ENCODE measurements around the gene FOXP1.
A peak's percentile ranks its signal among the peaks of the same experiment; 100 is the strongest.

The FOXP1 gene

DNA sequence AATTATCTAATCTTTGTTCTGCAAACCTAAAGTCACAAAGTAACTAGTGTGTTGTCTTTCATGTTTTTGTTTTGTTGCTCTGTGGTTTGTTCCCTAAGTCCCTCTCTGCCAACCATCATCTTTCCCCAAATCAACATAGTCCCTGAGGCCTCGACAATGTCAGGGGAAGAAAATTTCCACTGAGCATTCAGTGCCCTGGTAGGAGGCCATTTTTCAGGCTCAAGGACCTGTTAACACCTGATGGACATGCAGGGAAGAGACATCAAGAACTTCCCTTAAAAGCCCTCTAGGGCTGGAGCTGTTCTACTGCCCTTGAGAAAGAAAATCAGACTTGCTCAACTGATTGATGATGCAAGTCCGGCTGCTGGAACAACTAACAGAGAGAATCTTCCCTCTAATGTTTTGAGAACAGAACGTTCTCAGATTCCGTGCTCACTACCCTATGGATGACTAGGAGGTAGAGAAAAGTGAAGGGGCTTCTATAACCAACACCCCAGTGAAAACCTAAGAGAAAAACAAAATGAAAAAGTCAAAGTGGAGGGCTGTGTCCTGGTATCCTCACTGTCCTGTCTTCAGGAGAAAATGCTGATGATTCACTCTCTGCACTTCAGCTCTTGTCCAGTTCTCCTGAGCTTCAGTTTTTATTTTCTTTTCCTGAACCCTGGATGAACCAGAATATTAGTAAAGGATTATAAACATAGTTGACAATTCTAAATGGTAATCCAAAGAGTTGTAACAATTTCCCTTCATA is 373.1 kb downstream of the FOXP1 start:
- H3K4me3 ChIP-seq (ENCODE audit: control insufficient read depth, low read depth, low read length), result no peak overlapping the region
- DNase-seq (ENCODE audit: low read depth), result peak; percentile 87
- TF ChIP-seq, protein P1, sequence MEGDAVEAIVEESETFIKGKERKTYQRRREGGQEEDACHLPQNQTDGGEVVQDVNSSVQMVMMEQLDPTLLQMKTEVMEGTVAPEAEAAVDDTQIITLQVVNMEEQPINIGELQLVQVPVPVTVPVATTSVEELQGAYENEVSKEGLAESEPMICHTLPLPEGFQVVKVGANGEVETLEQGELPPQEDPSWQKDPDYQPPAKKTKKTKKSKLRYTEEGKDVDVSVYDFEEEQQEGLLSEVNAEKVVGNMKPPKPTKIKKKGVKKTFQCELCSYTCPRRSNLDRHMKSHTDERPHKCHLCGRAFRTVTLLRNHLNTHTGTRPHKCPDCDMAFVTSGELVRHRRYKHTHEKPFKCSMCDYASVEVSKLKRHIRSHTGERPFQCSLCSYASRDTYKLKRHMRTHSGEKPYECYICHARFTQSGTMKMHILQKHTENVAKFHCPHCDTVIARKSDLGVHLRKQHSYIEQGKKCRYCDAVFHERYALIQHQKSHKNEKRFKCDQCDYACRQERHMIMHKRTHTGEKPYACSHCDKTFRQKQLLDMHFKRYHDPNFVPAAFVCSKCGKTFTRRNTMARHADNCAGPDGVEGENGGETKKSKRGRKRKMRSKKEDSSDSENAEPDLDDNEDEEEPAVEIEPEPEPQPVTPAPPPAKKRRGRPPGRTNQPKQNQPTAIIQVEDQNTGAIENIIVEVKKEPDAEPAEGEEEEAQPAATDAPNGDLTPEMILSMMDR (conservative IDR thresholded peaks at IDR 0.05; ENCODE audit: control insufficient read depth, insufficient read depth, low read depth, low read length), result peak; percentile 33

DNA sequence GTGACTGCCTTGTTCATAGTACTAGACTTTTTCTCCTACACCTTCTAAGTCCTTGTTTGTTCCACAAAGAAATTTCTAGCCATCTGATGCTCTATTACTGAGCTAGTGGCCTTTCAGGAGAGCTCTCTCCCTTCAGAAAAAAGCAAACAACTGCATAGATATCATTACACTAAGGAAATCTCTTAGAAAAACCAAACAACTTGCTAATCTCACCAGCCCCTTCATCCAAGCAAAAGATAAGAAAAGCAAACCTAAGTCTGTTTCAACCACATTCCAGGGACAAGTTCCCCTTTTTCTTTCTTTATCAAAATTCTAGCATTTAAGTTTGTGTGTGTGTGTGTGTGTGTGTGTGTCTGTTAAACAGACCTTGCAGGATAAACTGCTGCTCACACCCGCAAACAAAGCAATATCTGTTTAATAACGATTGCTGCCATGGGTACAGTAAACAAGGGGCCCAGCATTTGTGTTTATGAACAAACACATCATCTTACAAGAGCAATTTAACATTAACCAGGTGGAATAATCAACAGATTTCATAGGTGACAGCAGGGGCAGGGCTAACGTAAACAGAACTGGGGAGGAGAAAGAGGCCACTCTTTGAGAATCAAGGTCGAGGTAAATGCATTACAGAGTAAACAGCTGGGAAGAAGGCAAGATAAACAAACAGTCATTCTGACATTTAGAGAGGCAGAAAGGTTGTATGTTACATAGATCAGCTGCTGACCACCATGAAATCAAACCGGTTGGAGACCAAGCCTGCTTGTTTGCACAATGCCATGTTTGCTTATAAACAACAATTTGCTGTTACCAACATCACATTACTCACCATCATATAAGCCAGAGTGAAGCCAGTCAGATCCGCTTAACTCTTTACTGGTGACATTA is 375.1 kb downstream of the FOXP1 start:
- H3K4me3 ChIP-seq (ENCODE audit: control insufficient read depth, low read depth, low read length), result no peak overlapping the region
- TF ChIP-seq, protein P1 (conservative IDR thresholded peaks at IDR 0.05; ENCODE audit: control insufficient read depth, insufficient read depth, low read depth, low read length), result no peak
- no peak for DNase-seq (ENCODE audit: low read depth)

DNA sequence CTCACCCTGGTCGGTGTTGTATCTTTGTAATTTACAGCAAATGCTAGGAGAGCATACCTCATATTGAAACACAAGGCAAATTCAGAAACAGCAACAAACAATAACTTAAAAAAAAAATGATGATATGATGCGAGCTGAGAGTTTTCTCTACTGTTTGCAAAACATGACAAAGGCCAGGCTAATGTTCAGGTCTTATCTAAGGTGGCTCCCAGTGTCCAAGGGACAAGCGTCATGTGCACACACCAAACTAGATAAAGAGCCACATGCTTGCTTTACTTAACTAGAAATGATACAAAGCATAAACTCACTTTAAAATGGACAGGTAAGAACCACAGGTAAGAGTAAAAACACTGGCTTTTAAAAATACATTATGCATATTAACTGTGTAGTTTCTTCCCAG is 375.9 kb downstream of the FOXP1 start:
- TF ChIP-seq, protein P1 (conservative IDR thresholded peaks at IDR 0.05; ENCODE audit: control insufficient read depth, insufficient read depth, low read depth, low read length), result no peak
- H3K4me3 ChIP-seq (ENCODE audit: control insufficient read depth, low read depth, low read length), result no peak overlapping the region
- DNase-seq (ENCODE audit: low read depth), result no peak

DNA sequence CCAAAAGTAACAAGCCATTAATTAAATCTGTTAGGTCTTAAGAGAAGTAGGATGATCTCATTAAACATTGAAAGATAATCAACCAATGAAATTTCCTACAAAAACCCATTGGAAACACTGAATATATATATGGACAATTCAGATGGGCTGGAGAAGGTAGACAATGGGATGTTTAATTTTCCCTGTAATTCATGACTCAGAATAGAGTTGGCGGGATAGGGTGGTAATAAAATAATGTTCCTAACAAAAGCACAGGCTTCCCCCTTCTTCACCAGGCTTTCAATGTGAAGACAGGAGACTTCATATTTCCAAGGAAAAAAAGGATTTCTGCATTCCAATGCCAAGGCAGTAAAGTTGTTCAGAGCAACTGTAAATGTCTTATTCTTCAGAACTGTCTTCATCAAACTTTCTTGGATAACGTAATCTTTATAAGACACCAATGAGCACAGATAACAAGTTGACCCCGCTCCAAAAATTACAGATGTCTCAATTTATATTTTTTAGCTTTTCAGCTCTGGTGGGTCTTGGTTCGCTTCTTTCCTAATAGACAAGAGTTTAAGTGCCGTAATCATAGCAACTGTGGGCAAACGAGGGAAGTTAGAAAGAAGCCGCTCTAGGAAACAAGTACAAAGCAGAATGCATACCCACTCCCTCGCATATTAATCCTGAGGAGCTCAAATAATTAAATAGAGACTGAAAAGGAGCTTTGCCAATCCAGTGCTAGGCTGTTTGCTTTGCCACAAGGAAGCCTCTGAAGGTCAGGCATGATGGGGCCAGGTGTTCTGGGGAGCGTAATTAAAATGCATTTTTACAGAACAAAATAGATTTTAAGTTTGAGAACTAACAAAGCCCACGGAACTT is 377.0 kb downstream of the FOXP1 start:
- TF ChIP-seq, protein P1 (conservative IDR thresholded peaks at IDR 0.05; ENCODE audit: control insufficient read depth, insufficient read depth, low read depth, low read length), result no peak

DNA sequence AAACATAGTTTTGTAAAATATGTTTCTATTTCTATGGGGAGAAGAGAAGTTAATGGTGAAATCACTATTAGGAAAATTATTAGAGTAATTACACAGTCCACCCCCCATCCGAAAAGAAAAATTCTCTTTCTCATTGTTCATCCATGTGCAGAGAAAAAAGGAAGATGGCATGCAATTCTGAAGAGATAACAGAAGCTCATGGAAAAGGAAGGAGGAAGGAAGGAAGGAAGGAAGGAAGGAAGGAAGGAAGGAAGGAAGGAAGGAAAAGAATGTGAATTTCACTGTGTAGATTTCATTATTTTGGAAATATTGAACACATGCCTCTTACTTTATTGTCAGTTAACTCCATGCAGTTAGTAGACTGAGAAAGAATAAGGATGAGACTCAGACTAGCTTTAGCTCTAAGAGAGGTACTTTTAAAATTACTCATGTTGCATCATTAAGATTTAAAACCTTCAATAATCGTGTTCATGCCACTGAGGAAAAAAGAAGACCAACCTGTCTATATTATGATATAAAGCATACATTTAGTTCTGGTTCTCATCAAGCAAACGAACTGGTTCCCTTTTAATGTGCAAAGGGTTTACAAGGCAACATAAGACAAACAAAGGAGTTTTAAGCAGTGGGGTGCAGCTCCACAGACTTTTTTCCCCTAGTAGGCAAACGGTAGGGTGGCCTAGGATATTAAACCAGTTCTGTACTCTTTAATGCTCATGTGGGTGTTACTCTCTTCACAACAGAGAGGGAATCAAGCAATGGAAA is 379.6 kb downstream of the FOXP1 start:
- no peak for DNase-seq (ENCODE audit: low read depth)
- TF ChIP-seq, protein P1 (conservative IDR thresholded peaks at IDR 0.05; ENCODE audit: control insufficient read depth, insufficient read depth, low read depth, low read length), result no peak
- H3K4me3 ChIP-seq (ENCODE audit: control insufficient read depth, low read depth, low read length), result no peak overlapping the region

More for the DNA sequence above, 377.0 kb downstream of the FOXP1 start:
- DNase-seq (ENCODE audit: low read depth), result no peak
- H3K4me3 ChIP-seq (ENCODE audit: control insufficient read depth, low read depth, low read length), result no peak overlapping the region
